Ovary (tissue), 3 donors: Measurements from ENCODE around the gene MS4A8.

ENCODE experiments used
- EP300 ChIP-seq: sonication (generic); formaldehyde crosslinking; IDR thresholded peaks from one replicate; pipeline ENCODE4 v1.6.1; 2017; ENCODE audit warnings: antibody characterized with exemption
- TF ChIP-seq, protein P1 (sequence below), 3 donors: fragments of 450-650 bp in 2 of 3; fragments of 200-600 bp in 1 of 3; IDR thresholded peaks; one replicate each; pipeline versions ENCODE4 v1.5.1 to v1.8.0; 2016 to 2022; ENCODE audit warnings: antibody characterized with exemption in 3 of 3, mild to moderate bottlenecking in 1 of 3
- donor health status: DM: no; HTN: no; CAD: no.

GRCh38 chr11:60700689-60701468, 1.5 kb downstream of the MS4A8 start:
- TF ChIP-seq, protein P1, sequence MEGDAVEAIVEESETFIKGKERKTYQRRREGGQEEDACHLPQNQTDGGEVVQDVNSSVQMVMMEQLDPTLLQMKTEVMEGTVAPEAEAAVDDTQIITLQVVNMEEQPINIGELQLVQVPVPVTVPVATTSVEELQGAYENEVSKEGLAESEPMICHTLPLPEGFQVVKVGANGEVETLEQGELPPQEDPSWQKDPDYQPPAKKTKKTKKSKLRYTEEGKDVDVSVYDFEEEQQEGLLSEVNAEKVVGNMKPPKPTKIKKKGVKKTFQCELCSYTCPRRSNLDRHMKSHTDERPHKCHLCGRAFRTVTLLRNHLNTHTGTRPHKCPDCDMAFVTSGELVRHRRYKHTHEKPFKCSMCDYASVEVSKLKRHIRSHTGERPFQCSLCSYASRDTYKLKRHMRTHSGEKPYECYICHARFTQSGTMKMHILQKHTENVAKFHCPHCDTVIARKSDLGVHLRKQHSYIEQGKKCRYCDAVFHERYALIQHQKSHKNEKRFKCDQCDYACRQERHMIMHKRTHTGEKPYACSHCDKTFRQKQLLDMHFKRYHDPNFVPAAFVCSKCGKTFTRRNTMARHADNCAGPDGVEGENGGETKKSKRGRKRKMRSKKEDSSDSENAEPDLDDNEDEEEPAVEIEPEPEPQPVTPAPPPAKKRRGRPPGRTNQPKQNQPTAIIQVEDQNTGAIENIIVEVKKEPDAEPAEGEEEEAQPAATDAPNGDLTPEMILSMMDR (IDR thresholded peaks at IDR 0.05), result peak in 2 of 3 donors; percentile 11 to 51
- TF ChIP-seq EP300, result no peak
